HUES48 (cell line): Measurements from ENCODE around the gene CD164L2.
A peak's percentile ranks its signal among the peaks of the same experiment; 100 is the strongest.
"Not testable (repeated sequence)": the region's sequence is repeated elsewhere in the genome, so short reads cannot be mapped to it uniquely, and the experiment has no call there.

Experiments
- H3K27ac ChIP-seq: one replicate; pipeline ENCODE4 v1.7.0; 2013; ENCODE audit warnings: low read depth, low read length, inconsistent platforms
- H3K27me3 ChIP-seq: 2 replicates; pipeline ENCODE4 v1.6.1; 2013; ENCODE audit warnings: mild to moderate bottlenecking, low read length; ENCODE audit not compliant: control insufficient read depth, insufficient read depth
- H3K36me3 ChIP-seq: 2 replicates; pipeline ENCODE4 v1.6.1; 2013; ENCODE audit warnings: low read length; ENCODE audit not compliant: control insufficient read depth, insufficient read depth
- H3K4me1 ChIP-seq: 2 replicates; pipeline ENCODE4 v1.6.1; 2013; ENCODE audit warnings: mild to moderate bottlenecking, low read length; ENCODE audit not compliant: control insufficient read depth, insufficient read depth
- H3K4me3 ChIP-seq: 2 replicates; pipeline ENCODE4 v1.5.1; 2013; ENCODE audit warnings: mild to moderate bottlenecking, low read depth, low read length
- H3K9ac ChIP-seq: 2 replicates; pipeline ENCODE4 v1.6.1; 2013; ENCODE audit warnings: mild to moderate bottlenecking, low read depth, low read length, moderate library complexity
- H3K9me3 ChIP-seq: 2 replicates; pipeline ENCODE4 v1.6.1; 2013; ENCODE audit warnings: low read length; ENCODE audit not compliant: control insufficient read depth, insufficient read depth

The CD164L2 gene

GRCh38 chr1:27417713-27418112 is 34.6 kb upstream of the CD164L2 start:
- Histone ChIP-seq H3K4me3 (no peak overlapping the region), H3K36me3 (peaks cover 49% of the 10 kb centered on the region), H3K27me3 (no peaks in the 10 kb centered on the region), H3K4me1 (peaks cover 20% of the 10 kb centered on the region), H3K9ac (no peak overlapping the region), H3K27ac (peak overlapping the region; percentile 71), H3K9me3 (no peaks in the 10 kb centered on the region)

GRCh38 chr1:27416387-27417111 is 33.4 kb upstream of the CD164L2 start:
- Histone ChIP-seq H3K4me3 (no peak overlapping the region), H3K9ac (no peak overlapping the region), H3K36me3 (peaks cover 61% of the 10 kb centered on the region), H3K4me1 (peaks cover 20% of the 10 kb centered on the region), H3K27me3 (no peaks in the 10 kb centered on the region), H3K9me3 (no peaks in the 10 kb centered on the region), H3K27ac (no peak overlapping the region)

GRCh38 chr1:27414091-27414490 is 31.0 kb upstream of the CD164L2 start:
- H3K9me3 ChIP-seq: no peaks in the 10 kb centered on the region
- peaks cover 81% of the 10 kb centered on the region for H3K36me3 ChIP-seq
- H3K27ac ChIP-seq: no peak overlapping the region
- H3K4me3 ChIP-seq: no peak overlapping the region
- no peaks in the 10 kb centered on the region for H3K27me3 ChIP-seq
- H3K4me1 ChIP-seq: peaks cover 8% of the 10 kb centered on the region
- H3K9ac ChIP-seq: no peak overlapping the region

- Histone ChIP-seq H3K9me3 (no peaks in the 10 kb centered on the region), H3K36me3 (peaks cover 88% of the 10 kb centered on the region), H3K4me3 (no peak overlapping the region), H3K27ac (no peak overlapping the region), H3K4me1 (no peaks in the 10 kb centered on the region), H3K9ac (no peak overlapping the region), H3K27me3 (no peaks in the 10 kb centered on the region)
Measured at GRCh38 chr1:27413004-27413403, 29.9 kb upstream of the CD164L2 start.

GRCh38 chr1:27412502-27412901 is 29.4 kb upstream of the CD164L2 start:
- Histone ChIP-seq H3K36me3 (peaks cover 88% of the 10 kb centered on the region), H3K9ac (no peak overlapping the region), H3K9me3 (no peaks in the 10 kb centered on the region), H3K4me3 (no peak overlapping the region), H3K4me1 (no peaks in the 10 kb centered on the region), H3K27me3 (no peaks in the 10 kb centered on the region), H3K27ac (no peak overlapping the region)

GRCh38 chr1:27410709-27411108 is 27.6 kb upstream of the CD164L2 start:
- H3K27ac ChIP-seq: no peak overlapping the region
- no peaks in the 10 kb centered on the region for H3K27me3 ChIP-seq
- H3K9me3 ChIP-seq: no peaks in the 10 kb centered on the region
- H3K4me1 ChIP-seq: peaks cover 6% of the 10 kb centered on the region
- H3K36me3 ChIP-seq: peaks cover 84% of the 10 kb centered on the region
- no peak overlapping the region for H3K9ac ChIP-seq
- no peak overlapping the region for H3K4me3 ChIP-seq

- no peak overlapping the region for H3K4me3 ChIP-seq
- H3K9ac ChIP-seq: no peak overlapping the region
- H3K4me1 ChIP-seq: peaks cover 17% of the 10 kb centered on the region
- H3K36me3 ChIP-seq: peaks cover 73% of the 10 kb centered on the region
- no peaks in the 10 kb centered on the region for H3K9me3 ChIP-seq
- no peak overlapping the region for H3K27ac ChIP-seq
- no peaks in the 10 kb centered on the region for H3K27me3 ChIP-seq
Measured at GRCh38 chr1:27409669-27410068, 26.5 kb upstream of the CD164L2 start.

GRCh38 chr1:27408151-27408550 is 25.0 kb upstream of the CD164L2 start:
- Histone ChIP-seq H3K27ac (no peak overlapping the region), H3K9ac (no peak overlapping the region), H3K27me3 (no peaks in the 10 kb centered on the region), H3K9me3 (no peaks in the 10 kb centered on the region), H3K36me3 (peaks cover 58% of the 10 kb centered on the region), H3K4me3 (no peak overlapping the region), H3K4me1 (peaks cover 30% of the 10 kb centered on the region)

GRCh38 chr1:27406791-27407190 is 23.7 kb upstream of the CD164L2 start:
- not testable (repeated sequence) for H3K4me3 ChIP-seq, H3K9ac ChIP-seq, H3K9me3 ChIP-seq, H3K27me3 ChIP-seq
- H3K27ac ChIP-seq: peak overlapping the region; percentile 79
- H3K36me3 ChIP-seq: peaks cover 45% of the 10 kb centered on the region
- peaks cover 39% of the 10 kb centered on the region for H3K4me1 ChIP-seq

GRCh38 chr1:27406362-27406680 is 23.2 kb upstream of the CD164L2 start:
- Histone ChIP-seq H3K27me3 (no peaks in the 10 kb centered on the region), H3K27ac (peak overlapping the region; percentile 79), H3K4me1 (peaks cover 39% of the 10 kb centered on the region), H3K36me3 (peaks cover 40% of the 10 kb centered on the region), H3K9ac (peak overlapping the region; percentile 39; the same call in 1 of the 2 replicates), H3K9me3 (no peaks in the 10 kb centered on the region), H3K4me3 (no peak overlapping the region)

- Histone ChIP-seq H3K9ac (peak overlapping the region; percentile 39; the same call in 1 of the 2 replicates), H3K36me3 (peaks cover 35% of the 10 kb centered on the region), H3K27ac (peak overlapping the region; percentile 79), H3K4me1 (peaks cover 39% of the 10 kb centered on the region)
- not testable (repeated sequence) for H3K27me3 ChIP-seq, H3K9me3 ChIP-seq, H3K4me3 ChIP-seq
Measured at GRCh38 chr1:27405598-27406361, 22.6 kb upstream of the CD164L2 start.
